ENCODE data around the gene MSI2. TPM values are rescaled to one million over a fixed set of nuclear protein-coding genes. Genes with fewer than 3 reads are reported as not detected.

The MSI2 gene
- total RNA-seq, 2 donors from 2014 or later: 54.1 to 74.8 TPM

- H3K27ac Mint-ChIP-seq: no peak overlapping the region
Measured at GRCh38 chr17:57679906-57680695, 423.8 kb downstream of the MSI2 start.

DNA sequence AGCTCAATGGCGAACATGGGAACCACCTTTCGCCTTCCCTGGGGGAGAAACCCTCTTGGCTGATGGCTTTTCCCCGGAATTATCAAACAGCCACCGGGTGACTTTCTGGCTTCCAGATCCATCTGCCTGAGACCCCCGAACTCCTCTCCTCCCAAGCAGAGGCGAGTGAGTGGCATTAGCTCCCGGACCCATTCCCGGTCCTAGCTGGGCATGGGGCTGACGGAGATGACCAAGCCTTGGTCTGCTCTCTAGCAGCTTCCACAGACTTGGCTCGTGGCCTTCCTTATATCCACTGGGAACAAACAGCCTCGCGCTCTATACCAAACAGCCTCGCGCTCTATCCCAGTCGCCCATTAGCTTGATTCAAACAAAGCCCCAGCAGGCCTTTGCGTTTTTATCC is 426.4 kb downstream of the MSI2 start:
- DNase-seq (ENCODE audit: low spot score in 2 of 2) (no peak), ATAC-seq (no peak)

More at GRCh38 chr17:57679906-57680695, 423.8 kb downstream of the MSI2 start:
- Mint-ChIP-seq H3K36me3 (peaks cover 0 to 8% of the 10 kb centered on the region in 2 donors), H3K9me3 (no peaks in the 10 kb centered on the region)
- DNase-seq (ENCODE audit: low spot score in 2 of 2) (no peak), ATAC-seq (no peak)

GRCh38 chr17:57684711-57685498 is 428.6 kb downstream of the MSI2 start:
- H3K36me3 Mint-ChIP-seq: peaks cover 0 to 8% of the 10 kb centered on the region in 2 donors
- ATAC-seq (no peak), DNase-seq (ENCODE audit: low spot score in 2 of 2) (peak in 1 of 2 donors; percentile 37)
- no peak overlapping the region for H3K27ac Mint-ChIP-seq
- H3K9me3 Mint-ChIP-seq: no peaks in the 10 kb centered on the region

More for the DNA sequence above, 426.4 kb downstream of the MSI2 start:
- no peaks in the 10 kb centered on the region for H3K9me3 Mint-ChIP-seq
- H3K27ac Mint-ChIP-seq: no peak overlapping the region
- peaks cover 0 to 8% of the 10 kb centered on the region in 2 donors for H3K36me3 Mint-ChIP-seq

GRCh38 chr17:57685499-57686132 is 429.3 kb downstream of the MSI2 start:
- H3K27ac Mint-ChIP-seq: no peak overlapping the region
- DNase-seq (ENCODE audit: low spot score in 2 of 2): peak in 1 of 2 donors; percentile 30
- no peak for ATAC-seq
- no peaks in the 10 kb centered on the region for H3K9me3 Mint-ChIP-seq
- peaks cover 0 to 8% of the 10 kb centered on the region in 2 donors for H3K36me3 Mint-ChIP-seq

GRCh38 chr17:57687642-57688041 is 431.3 kb downstream of the MSI2 start:
- DNase-seq (ENCODE audit: low spot score in 2 of 2) (no peak), ATAC-seq (no peak)
- Mint-ChIP-seq H3K36me3 (peaks cover 0 to 8% of the 10 kb centered on the region in 2 donors), H3K9me3 (peaks cover 0 to 5% of the 10 kb centered on the region in 2 donors), H3K27ac (no peak overlapping the region)

GRCh38 chr17:57689254-57689653 is 432.9 kb downstream of the MSI2 start:
- no peak for ATAC-seq
- no peak for DNase-seq (ENCODE audit: low spot score in 2 of 2)
- H3K27ac Mint-ChIP-seq: no peak overlapping the region
- peaks cover 6 to 10% of the 10 kb centered on the region in 2 donors for H3K36me3 Mint-ChIP-seq
- peaks cover 0 to 16% of the 10 kb centered on the region in 2 donors for H3K9me3 Mint-ChIP-seq

GRCh38 chr17:57691939-57692338 is 435.6 kb downstream of the MSI2 start:
- Mint-ChIP-seq H3K9me3 (peaks cover 0 to 16% of the 10 kb centered on the region in 2 donors), H3K27ac (no peak overlapping the region), H3K36me3 (peaks cover 6 to 10% of the 10 kb centered on the region in 2 donors)
- ATAC-seq (no peak), DNase-seq (ENCODE audit: low spot score in 2 of 2) (no peak)

GRCh38 chr17:57692770-57693169 is 436.4 kb downstream of the MSI2 start:
- Mint-ChIP-seq H3K27ac (no peak overlapping the region), H3K36me3 (peaks cover 6 to 10% of the 10 kb centered on the region in 2 donors), H3K9me3 (peaks cover 0 to 16% of the 10 kb centered on the region in 2 donors)
- ATAC-seq: no peak
- no peak for DNase-seq (ENCODE audit: low spot score in 2 of 2)

DNA sequence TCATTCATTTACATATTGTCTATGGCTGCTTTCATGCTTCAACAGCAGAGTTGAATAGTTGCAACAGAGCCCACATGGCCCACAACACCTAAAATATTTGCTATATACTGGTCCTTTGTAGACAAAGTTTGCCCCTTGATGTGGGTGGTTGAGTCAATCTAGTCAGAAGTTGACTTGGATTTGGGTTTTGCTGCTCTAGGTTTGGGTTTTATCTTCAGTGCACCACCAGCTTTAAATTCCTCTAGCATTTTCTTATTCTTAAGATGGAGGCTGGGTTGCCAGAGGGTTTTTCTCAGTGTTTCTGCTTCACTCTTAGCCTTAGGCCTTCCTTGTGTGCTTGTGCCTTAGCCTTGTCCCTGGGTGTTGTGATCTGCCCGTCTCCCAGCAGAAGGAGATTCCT is 437.7 kb downstream of the MSI2 start:
- DNase-seq (ENCODE audit: low spot score in 2 of 2) (no peak), ATAC-seq (no peak)
- peaks cover 6 to 10% of the 10 kb centered on the region in 2 donors for H3K36me3 Mint-ChIP-seq
- H3K27ac Mint-ChIP-seq: no peak overlapping the region
- peaks cover 0 to 16% of the 10 kb centered on the region in 2 donors for H3K9me3 Mint-ChIP-seq

DNA sequence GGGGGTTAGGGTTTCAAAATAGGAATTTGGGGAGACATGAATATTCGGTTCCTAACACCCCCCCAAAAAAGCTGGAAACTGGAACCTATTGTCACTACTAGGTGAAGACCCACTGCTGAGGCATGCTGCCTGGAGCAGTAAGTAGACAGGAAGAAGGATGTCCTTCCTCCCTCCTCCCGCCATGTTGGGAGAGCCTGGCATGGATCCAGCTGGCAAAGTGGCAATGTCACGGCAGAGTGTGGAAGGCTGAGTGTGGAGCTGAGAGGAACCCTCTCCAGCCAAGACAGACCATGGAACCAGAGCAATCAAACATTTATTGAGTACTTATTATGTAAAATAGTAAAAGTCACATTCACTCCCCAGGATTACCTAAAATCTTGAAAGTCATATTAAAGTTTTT is 439.7 kb downstream of the MSI2 start:
- Mint-ChIP-seq H3K9me3 (peaks cover 0 to 14% of the 10 kb centered on the region in 2 donors), H3K27ac (no peak overlapping the region), H3K36me3 (peaks cover 6 to 10% of the 10 kb centered on the region in 2 donors)
- ATAC-seq (no peak), DNase-seq (ENCODE audit: low spot score in 2 of 2) (no peak)

- ATAC-seq (no peak), DNase-seq (ENCODE audit: low spot score in 2 of 2) (no peak)
- H3K27ac Mint-ChIP-seq: no peak overlapping the region
- H3K36me3 Mint-ChIP-seq: peaks cover 6 to 10% of the 10 kb centered on the region in 2 donors
- H3K9me3 Mint-ChIP-seq: peaks cover 0 to 12% of the 10 kb centered on the region in 2 donors
Measured at GRCh38 chr17:57697197-57697596, 440.9 kb downstream of the MSI2 start.

- H3K36me3 Mint-ChIP-seq: peaks cover 5 to 7% of the 10 kb centered on the region in 2 donors
- no peak overlapping the region for H3K27ac Mint-ChIP-seq
- no peak for DNase-seq (ENCODE audit: low spot score in 2 of 2)
- peak; percentile 44 to 51 for ATAC-seq
- H3K9me3 Mint-ChIP-seq: peaks cover 0 to 7% of the 10 kb centered on the region in 2 donors
Measured at GRCh38 chr17:57697891-57698711, 441.8 kb downstream of the MSI2 start.

GRCh38 chr17:57699751-57700219 is 443.5 kb downstream of the MSI2 start:
- ATAC-seq: no peak
- Mint-ChIP-seq H3K27ac (no peak overlapping the region), H3K9me3 (no peaks in the 10 kb centered on the region), H3K36me3 (no peaks in the 10 kb centered on the region)
- no peak for DNase-seq (ENCODE audit: low spot score in 2 of 2)

- Mint-ChIP-seq H3K36me3 (no peaks in the 10 kb centered on the region), H3K9me3 (no peaks in the 10 kb centered on the region), H3K27ac (no peak overlapping the region)
- DNase-seq (ENCODE audit: low spot score in 2 of 2) (no peak), ATAC-seq (no peak)
Measured at GRCh38 chr17:57701124-57701523, 444.8 kb downstream of the MSI2 start.

DNA sequence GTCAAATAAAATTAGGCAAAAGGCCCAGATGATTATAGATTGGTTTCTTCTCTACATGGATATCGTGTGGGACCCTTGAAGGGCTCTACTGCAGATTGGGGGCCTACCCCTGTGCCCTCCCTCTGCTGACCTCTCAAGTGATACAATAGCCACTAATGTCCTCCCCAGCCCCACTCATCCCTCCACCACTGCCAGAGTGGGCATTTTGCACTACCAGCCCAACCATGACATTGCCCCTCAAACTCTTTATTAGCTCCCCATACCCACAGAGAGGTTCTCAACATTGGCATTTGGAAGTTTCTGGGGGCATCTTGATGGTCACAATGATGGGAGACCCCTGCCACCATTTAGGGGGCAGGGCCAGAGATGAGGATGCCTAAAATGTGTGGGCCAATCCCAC is 446.9 kb downstream of the MSI2 start:
- no peaks in the 10 kb centered on the region for H3K36me3 Mint-ChIP-seq
- DNase-seq (ENCODE audit: low spot score in 2 of 2) (no peak), ATAC-seq (no peak)
- no peak overlapping the region for H3K27ac Mint-ChIP-seq
- no peaks in the 10 kb centered on the region for H3K9me3 Mint-ChIP-seq

- no peaks in the 10 kb centered on the region for H3K36me3 Mint-ChIP-seq
- ATAC-seq (no peak), DNase-seq (ENCODE audit: low spot score in 2 of 2) (no peak)
- no peak overlapping the region for H3K27ac Mint-ChIP-seq
- H3K9me3 Mint-ChIP-seq: no peaks in the 10 kb centered on the region
Measured at GRCh38 chr17:57704448-57704847, 448.1 kb downstream of the MSI2 start.
